K562 (cell line): ENCODE results near the gene CATSPER3. TPM values are rescaled to one million over a fixed set of nuclear protein-coding genes. Genes with fewer than 3 reads are reported as not detected.

Experiments used
- EP300 ChIP-seq: IDR thresholded peaks from 2 replicates; pipeline ENCODE4 v1.6.1; 2012; ENCODE audit warnings: low read length, improper control_type of control experiment
- ETS2 ChIP-seq: IDR thresholded peaks from 2 replicates; pipeline ENCODE4 v1.6.1; 2016; ENCODE audit warnings: borderline replicate concordance, missing genetic modification characterization, mild to moderate bottlenecking, moderate library complexity, missing compliant biosample characterization; ENCODE audit not compliant: poor library complexity, severe bottlenecking
- GATAD2A ChIP-seq: fragments of 450-650 bp; IDR thresholded peaks from 2 replicates; pipeline ENCODE4 v1.6.1; 2017
- KAT2B ChIP-seq: IDR thresholded peaks from one replicate; pipeline ENCODE4 v1.6.1; 2012; ENCODE audit warnings: low read depth, mild to moderate bottlenecking, control low read depth, inconsistent platforms, low read length, moderate library complexity
- NCOA2 ChIP-seq, 2 experiments: fragments of 450-650 bp; IDR thresholded peaks; 2 replicates each; pipeline ENCODE4 v1.6.1; 2018; ENCODE audit warnings: mild to moderate bottlenecking in 2 of 2, moderate library complexity in 1 of 2; ENCODE audit not compliant: partially characterized antibody in 2 of 2
- NCOA4 ChIP-seq: fragments of 450-650 bp; IDR thresholded peaks from 2 replicates; pipeline ENCODE4 v1.6.1; 2018; ENCODE audit warnings: mild to moderate bottlenecking; ENCODE audit not compliant: partially characterized antibody
- POLR2A ChIP-seq: fragments of 450-650 bp; conservative IDR thresholded peaks from 2 replicates; pipeline ENCODE4 v1.6.1; 2016
- POLR2AphosphoS5 ChIP-seq: IDR thresholded peaks from 2 replicates; pipeline ENCODE4 v1.6.1; 2011; ENCODE audit warnings: mild to moderate bottlenecking, low read depth, low read length, moderate library complexity; ENCODE audit not compliant: control insufficient read depth, insufficient read depth
- TCF3 ChIP-seq: sonication (generic); formaldehyde crosslinking; IDR thresholded peaks from 2 replicates; pipeline ENCODE4 v1.4.0; 2020; ENCODE audit warnings: mild to moderate bottlenecking, missing genetic modification reagents
- ZFPM2 ChIP-seq: fragments of 250-450 bp; sonication (Bioruptor Pico); IDR thresholded peaks from 2 replicates; pipeline ENCODE4 v1.5.1; 2022; ENCODE audit warnings: mild to moderate bottlenecking
- ZNF511 ChIP-seq: sonication (generic); formaldehyde crosslinking; IDR thresholded peaks from 2 replicates; pipeline ENCODE4 v1.8.0; 2022; ENCODE audit warnings: mild to moderate bottlenecking, missing genetic modification reagents
- polyA plus RNA-seq, 8 experiments: library from polyadenylated mRNA; depleted of rRNA in 4 of 8; stranded (reverse) in 5 of 8; unstranded in 3 of 8; fragments of >200 nt; fragmentation: Nextera tagmentation in 2 of 8; fragmentation: Illumina TruSeq in 1 of 8; extraction: Ambion mirVana in 2 of 8; extraction: Trizol in 1 of 8; gene quantifications; 2 replicates each; pipeline versions ENCODE4 v1.2.1 to v1.2.3, GENCODE V29; 2011 to 2014; ENCODE audit warnings: inconsistent platforms in 1 of 8, missing spikeins in 1 of 8
- total RNA-seq, 7 experiments: library from RNA; depleted of rRNA in 6 of 7; stranded (reverse); fragments of >200 nt in 6 of 7; fragmentation: Illumina TruSeq in 2 of 7; extraction: Trizol in 2 of 7; gene quantifications; 2 replicates each; pipeline versions ENCODE4 v1.2.1 to v1.2.3, GENCODE V29; 2011 to 2021; ENCODE audit warnings: low replicate concordance in 1 of 7
- TF ChIP-seq, protein P1 (sequence below), 2 experiments: fragments of 450-650 bp in 1 of 2; sonication (generic) in 1 of 2; formaldehyde crosslinking in 1 of 2; IDR thresholded peaks; 2 replicates each; pipeline versions ENCODE4 v1.7.1 to v1.9.0; 2016 to 2022; ENCODE audit warnings: inconsistent platforms in 1 of 2, mild to moderate bottlenecking in 1 of 2, missing genetic modification reagents in 1 of 2
- TF ChIP-seq, protein P2 (sequence below): fragments of 250-450 bp; sonication (Bioruptor Pico); IDR thresholded peaks from 2 replicates; pipeline ENCODE4 v1.5.0; 2021; ENCODE audit warnings: mild to moderate bottlenecking, borderline replicate concordance
- TF ChIP-seq, protein P3 (sequence below): sonication (generic); formaldehyde crosslinking; IDR thresholded peaks from 2 replicates; pipeline ENCODE4 v1.8.0; 2022; ENCODE audit warnings: missing genetic modification reagents, mild to moderate bottlenecking, moderate library complexity, borderline replicate concordance

CATSPER3 gene
- total and polyA plus RNA-seq, 9 of the 15 experiments (the other 6 are each of a cell fraction or from before 2014, with no cell fraction given): 0.14 to 1.5 (median 0.49) TPM

DNA sequence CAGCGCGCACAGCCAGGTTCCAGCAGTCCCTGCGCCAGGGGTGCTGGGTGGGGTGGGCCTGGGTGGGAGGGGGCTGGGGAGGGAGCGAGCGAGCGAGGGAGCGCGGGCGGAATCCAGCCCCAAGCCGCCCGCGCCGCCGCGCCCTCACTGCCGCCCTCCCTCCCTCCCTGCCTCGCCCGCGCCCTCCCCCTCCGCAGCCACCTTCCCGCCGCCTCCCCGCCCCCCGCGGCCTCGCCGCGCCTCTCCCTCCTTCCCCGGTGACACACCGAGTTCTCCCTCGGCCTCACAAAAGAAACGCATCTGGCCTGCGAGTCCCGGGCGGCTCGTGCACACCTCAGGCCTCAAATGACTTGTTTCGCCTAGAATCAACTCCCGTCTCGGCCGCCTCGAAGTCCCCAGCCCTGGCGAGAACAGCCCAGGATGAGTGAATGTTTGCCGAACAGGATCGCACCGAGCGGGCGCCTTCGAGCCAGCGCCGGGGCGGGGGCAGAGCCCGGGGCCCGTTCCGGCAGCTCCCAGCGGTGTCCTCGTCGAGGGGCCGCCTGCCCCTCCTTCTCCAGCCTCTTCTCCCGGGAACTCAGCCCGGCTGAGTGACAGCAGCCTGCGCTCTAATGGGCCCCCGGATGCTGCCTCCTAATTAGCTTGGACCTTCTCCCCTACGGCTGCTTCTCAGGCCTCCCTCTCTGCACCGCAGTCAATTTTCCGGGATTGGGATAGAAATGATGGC lies 66.7 kb downstream of the CATSPER3 start (continued):
- TF ChIP-seq, protein P1, sequence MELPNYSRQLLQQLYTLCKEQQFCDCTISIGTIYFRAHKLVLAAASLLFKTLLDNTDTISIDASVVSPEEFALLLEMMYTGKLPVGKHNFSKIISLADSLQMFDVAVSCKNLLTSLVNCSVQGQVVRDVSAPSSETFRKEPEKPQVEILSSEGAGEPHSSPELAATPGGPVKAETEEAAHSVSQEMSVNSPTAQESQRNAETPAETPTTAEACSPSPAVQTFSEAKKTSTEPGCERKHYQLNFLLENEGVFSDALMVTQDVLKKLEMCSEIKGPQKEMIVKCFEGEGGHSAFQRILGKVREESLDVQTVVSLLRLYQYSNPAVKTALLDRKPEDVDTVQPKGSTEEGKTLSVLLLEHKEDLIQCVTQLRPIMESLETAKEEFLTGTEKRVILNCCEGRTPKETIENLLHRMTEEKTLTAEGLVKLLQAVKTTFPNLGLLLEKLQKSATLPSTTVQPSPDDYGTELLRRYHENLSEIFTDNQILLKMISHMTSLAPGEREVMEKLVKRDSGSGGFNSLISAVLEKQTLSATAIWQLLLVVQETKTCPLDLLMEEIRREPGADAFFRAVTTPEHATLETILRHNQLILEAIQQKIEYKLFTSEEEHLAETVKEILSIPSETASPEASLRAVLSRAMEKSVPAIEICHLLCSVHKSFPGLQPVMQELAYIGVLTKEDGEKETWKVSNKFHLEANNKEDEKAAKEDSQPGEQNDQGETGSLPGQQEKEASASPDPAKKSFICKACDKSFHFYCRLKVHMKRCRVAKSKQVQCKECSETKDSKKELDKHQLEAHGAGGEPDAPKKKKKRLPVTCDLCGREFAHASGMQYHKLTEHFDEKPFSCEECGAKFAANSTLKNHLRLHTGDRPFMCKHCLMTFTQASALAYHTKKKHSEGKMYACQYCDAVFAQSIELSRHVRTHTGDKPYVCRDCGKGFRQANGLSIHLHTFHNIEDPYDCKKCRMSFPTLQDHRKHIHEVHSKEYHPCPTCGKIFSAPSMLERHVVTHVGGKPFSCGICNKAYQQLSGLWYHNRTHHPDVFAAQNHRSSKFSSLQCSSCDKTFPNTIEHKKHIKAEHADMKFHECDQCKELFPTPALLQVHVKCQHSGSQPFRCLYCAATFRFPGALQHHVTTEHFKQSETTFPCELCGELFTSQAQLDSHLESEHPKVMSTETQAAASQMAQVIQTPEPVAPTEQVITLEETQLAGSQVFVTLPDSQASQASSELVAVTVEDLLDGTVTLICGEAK (IDR thresholded peaks at IDR 0.05): peak; percentile 48; the same call in 1 of the 2 replicates
- TF ChIP-seq, protein P1 (CRISPR knock-in tag; IDR thresholded peaks at IDR 0.05): no peak
- peak; percentile 80 for TF ChIP-seq POLR2A
- 0 out of 2 replicates have a peak, but pooled peaks have one; percentile 22 for TF ChIP-seq TCF3 (CRISPR knock-in tag)
- peak; percentile 73; the same call in 1 of the 2 replicates for TF ChIP-seq GATAD2A
- no peak for TF ChIP-seq NCOA2 (IDR thresholded peaks at IDR 0.05; ENCODE audit: partially characterized antibody in 2 of 2)
- TF ChIP-seq NCOA4: no peak
- TF ChIP-seq EP300: no peak
- TF ChIP-seq POLR2AphosphoS5: 0 out of 2 replicates have a peak, but pooled peaks have one; percentile 55
- TF ChIP-seq ZFPM2 (CRISPR knock-in tag): no peak
- TF ChIP-seq ZNF511 (CRISPR knock-in tag): no peak
- TF ChIP-seq, protein P2, sequence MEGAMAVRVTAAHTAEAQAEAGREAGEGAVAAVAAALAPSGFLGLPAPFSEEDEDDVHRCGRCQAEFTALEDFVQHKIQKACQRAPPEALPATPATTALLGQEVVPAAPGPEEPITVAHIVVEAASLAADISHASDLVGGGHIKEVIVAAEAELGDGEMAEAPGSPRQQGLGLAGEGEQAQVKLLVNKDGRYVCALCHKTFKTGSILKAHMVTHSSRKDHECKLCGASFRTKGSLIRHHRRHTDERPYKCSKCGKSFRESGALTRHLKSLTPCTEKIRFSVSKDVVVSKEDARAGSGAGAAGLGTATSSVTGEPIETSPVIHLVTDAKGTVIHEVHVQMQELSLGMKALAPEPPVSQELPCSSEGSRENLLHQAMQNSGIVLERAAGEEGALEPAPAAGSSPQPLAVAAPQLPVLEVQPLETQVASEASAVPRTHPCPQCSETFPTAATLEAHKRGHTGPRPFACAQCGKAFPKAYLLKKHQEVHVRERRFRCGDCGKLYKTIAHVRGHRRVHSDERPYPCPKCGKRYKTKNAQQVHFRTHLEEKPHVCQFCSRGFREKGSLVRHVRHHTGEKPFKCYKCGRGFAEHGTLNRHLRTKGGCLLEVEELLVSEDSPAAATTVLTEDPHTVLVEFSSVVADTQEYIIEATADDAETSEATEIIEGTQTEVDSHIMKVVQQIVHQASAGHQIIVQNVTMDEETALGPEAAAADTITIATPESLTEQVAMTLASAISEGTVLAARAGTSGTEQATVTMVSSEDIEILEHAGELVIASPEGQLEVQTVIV (CRISPR knock-in tag): no peak
- TF ChIP-seq, protein P3, sequence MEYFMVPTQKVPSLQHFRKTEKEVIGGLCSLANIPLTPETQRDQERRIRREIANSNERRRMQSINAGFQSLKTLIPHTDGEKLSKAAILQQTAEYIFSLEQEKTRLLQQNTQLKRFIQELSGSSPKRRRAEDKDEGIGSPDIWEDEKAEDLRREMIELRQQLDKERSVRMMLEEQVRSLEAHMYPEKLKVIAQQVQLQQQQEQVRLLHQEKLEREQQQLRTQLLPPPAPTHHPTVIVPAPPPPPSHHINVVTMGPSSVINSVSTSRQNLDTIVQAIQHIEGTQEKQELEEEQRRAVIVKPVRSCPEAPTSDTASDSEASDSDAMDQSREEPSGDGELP: peak; percentile 73
- no peak for TF ChIP-seq KAT2B
- no peak for TF ChIP-seq ETS2 (tag)
